Measurements from ENCODE around the gene RNF217. TPM values are rescaled to one million over a fixed set of nuclear protein-coding genes. Genes with fewer than 3 reads are reported as not detected.

The RNF217 gene
- total and polyA plus RNA-seq, 2 of the 8 experiments (the other 6 are each of a cell fraction or from before 2014, with no cell fraction given), result 2.0 to 8.9 TPM

GRCh38 chr6:125009578-125009977, 47.3 kb downstream of the RNF217 start:
- Histone ChIP-seq H3K14ac (ENCODE audit: insufficient read length) (no peak overlapping the region), H3K4me3 (ENCODE audit: extremely low read depth in 1 of 4, insufficient read depth in 2 of 4, low read depth in 3 of 4, low read length in 4 of 4) (no peak overlapping the region), H2BK12ac (ENCODE audit: low read depth, low read length) (no peak overlapping the region), H2BK120ac (replicated peaks; ENCODE audit: low read depth, low read length) (no peak overlapping the region), H3K4me2 (ENCODE audit: insufficient read depth in 1 of 2, low read depth in 2 of 2, low read length in 2 of 2) (no peak overlapping the region), H4K91ac (replicated peaks; ENCODE audit: insufficient read length, low read length) (no peak overlapping the region), H4K20me1 (replicated peaks in 1 of 2; ENCODE audit: control insufficient read depth in 1 of 2, insufficient read depth in 2 of 2, low read length in 2 of 2) (no peaks in the 10 kb centered on the region), H3K23me2 (ENCODE audit: low read depth, low read length) (no peaks in the 10 kb centered on the region; the same call in 1 of the 2 replicates), H2BK15ac (ENCODE audit: low read length) (no peak overlapping the region), H4K5ac (ENCODE audit: insufficient read length, low read depth, low read length) (no peak overlapping the region), H2BK20ac (ENCODE audit: low read length) (no peak overlapping the region), H4K8ac (ENCODE audit: extremely low read depth, insufficient read depth, low read length) (no peak overlapping the region), H3K18ac (ENCODE audit: extremely low read depth, low read length) (no peak overlapping the region), H3K9me3 (ENCODE audit: insufficient read depth in 2 of 2, low read depth in 1 of 2, low read length in 1 of 2) (no peaks in the 10 kb centered on the region), H2BK5ac (ENCODE audit: low read depth, low read length) (no peak overlapping the region), H3K27me3 (replicated peaks in 1 of 4; ENCODE audit: control insufficient read depth in 3 of 4, extremely low read depth in 1 of 4, insufficient read depth in 3 of 4, low read length in 3 of 4) (no peaks in the 10 kb centered on the region), H3K36me3 (ENCODE audit: control insufficient read depth in 2 of 4, insufficient read depth in 4 of 4, low read length in 3 of 4) (no peaks in the 10 kb centered on the region), H3K4me1 (replicated peaks in 1 of 4; ENCODE audit: control insufficient read depth in 3 of 4, insufficient read depth in 4 of 4, low read length in 3 of 4) (no peaks in the 10 kb centered on the region), H2AK5ac (ENCODE audit: low read depth, low read length) (no peak overlapping the region), H3K4ac (replicated peaks; ENCODE audit: insufficient read length, low read depth, low read length) (no peak overlapping the region), H2AFZ (ENCODE audit: low read length) (no peak overlapping the region), H3K79me2 (ENCODE audit: control insufficient read depth in 1 of 2, insufficient read depth in 2 of 2, low read length in 2 of 2) (no peaks in the 10 kb centered on the region), H3K27ac (ENCODE audit: low read depth, low read length) (no peak overlapping the region), H3K23ac (ENCODE audit: insufficient read length) (no peak overlapping the region), H3K56ac (replicated peaks; ENCODE audit: insufficient read length, low read depth, low read length) (no peak overlapping the region), H3K9ac (replicated peaks in 1 of 4; ENCODE audit: extremely low read depth in 1 of 4, low read depth in 3 of 4, low read length in 3 of 4) (no peak overlapping the region), H3K79me1 (ENCODE audit: low read depth, low read length) (no peaks in the 10 kb centered on the region)
- TF ChIP-seq NRF1 (IDR thresholded peaks at IDR 0.05; ENCODE audit: low read depth, low read length) (no peak), PHF8 (conservative IDR thresholded peaks at IDR 0.05; ENCODE audit: low read depth, low read length) (no peak), HDAC6 (IDR thresholded peaks at IDR 0.05; ENCODE audit: low read depth, low read length) (no peak), SP1 (IDR thresholded peaks at IDR 0.05; ENCODE audit: low read depth, low read length) (no peak), ASH2L (IDR thresholded peaks at IDR 0.05; ENCODE audit: low read length) (no peak), TAF1 (IDR thresholded peaks at IDR 0.05; ENCODE audit: low read depth, low read length) (no peak)
- ChIA-PET CTCF (ENCODE audit: partially characterized antibody) (interaction anchor here (1.0 kb wide), 1 partner anchor 11 kb away, joined by 3 read pairs; no protein-coding TSS in a partner anchor), POLR2A (ENCODE audit: partially characterized antibody) (no interaction called here)
- no peak for FAIRE-seq
- 82% methylated on average over 4 of the region's 4 CpGs; no CpG with 5 or more reads in 1 of the 2 experiments for WGBS, 2 experiments (ENCODE audit: extremely low coverage in 1 of 2, insufficient coverage in 1 of 2, insufficient read length in 1 of 2, insufficient replicate concordance in 2 of 2, low coverage in 1 of 2, low lambda C conversion rate in 2 of 2, missing lambda C conversion rate in 1 of 2)
- no peak for DNase-seq (ENCODE audit: low read depth in 1 of 2, low spot score in 2 of 2)

Data from H1 (cell line).